GM12878 (cell line): ENCODE data around the gene NFILZ.

Source experiments
- CEBPB ChIP-seq, 2 experiments: fragments of 150-350 bp in 1 of 2; IDR thresholded peaks; 2 replicates each; pipeline ENCODE4 v1.6.1; 2012 to 2014; ENCODE audit warnings: low read depth in 2 of 2, low read length in 2 of 2, borderline replicate concordance in 1 of 2, inconsistent platforms in 1 of 2
- CTCF ChIP-seq, 3 experiments: IDR thresholded peaks in 2 of 3; conservative IDR thresholded peaks in 1 of 3; 2 replicates each; pipeline ENCODE4 v1.5.1; 2011; ENCODE audit warnings: low read depth in 3 of 3, low read length in 3 of 3, mild to moderate bottlenecking in 3 of 3, control low read depth in 2 of 3, moderate library complexity in 2 of 3, inconsistent platforms in 1 of 3, mixed read lengths in 1 of 3; ENCODE audit not compliant: control insufficient read depth in 2 of 3, insufficient read depth in 1 of 3; ENCODE audit errors: extremely low read depth in 1 of 3
- ELK1 ChIP-seq: IDR thresholded peaks from 2 replicates; pipeline ENCODE4 v1.6.1; 2012; ENCODE audit warnings: low read depth, low read length, improper control_type of control experiment
- EZH2 ChIP-seq: IDR thresholded peaks from 2 replicates; pipeline ENCODE4 v1.6.1; 2012; ENCODE audit warnings: low read depth, mild to moderate bottlenecking, control low read depth, inconsistent platforms, low read length, borderline replicate concordance; ENCODE audit not compliant: control insufficient read depth
- FOXK2 ChIP-seq: fragments of 450-650 bp; IDR thresholded peaks from 2 replicates; pipeline ENCODE4 v1.6.1; 2017; ENCODE audit warnings: mild to moderate bottlenecking, moderate library complexity
- JUND ChIP-seq: IDR thresholded peaks from 2 replicates; pipeline ENCODE4 v1.6.1; 2012; ENCODE audit warnings: low read depth, mild to moderate bottlenecking, low read length, improper control_type of control experiment, moderate library complexity
- MXI1 ChIP-seq: fragments of 150-350 bp; IDR thresholded peaks from 2 replicates; pipeline ENCODE4 v1.6.1; 2011; ENCODE audit warnings: low read depth, mild to moderate bottlenecking, inconsistent platforms, low read length, improper control_type of control experiment
- POLR2AphosphoS5 ChIP-seq: IDR thresholded peaks from 2 replicates; pipeline ENCODE4 v1.6.1; 2011; ENCODE audit warnings: mild to moderate bottlenecking, low read length, inconsistent platforms
- RAD21 ChIP-seq: IDR thresholded peaks from 2 replicates; pipeline ENCODE4 v1.6.1; 2011; ENCODE audit warnings: mild to moderate bottlenecking, low read depth, low read length, moderate library complexity; ENCODE audit not compliant: insufficient read depth
- REST ChIP-seq: IDR thresholded peaks from 2 replicates; pipeline ENCODE4 v1.6.1; 2012; ENCODE audit warnings: mild to moderate bottlenecking, low read depth, low read length
- TAF1 ChIP-seq: IDR thresholded peaks from 2 replicates; pipeline ENCODE4 v1.6.1; 2011; ENCODE audit warnings: mild to moderate bottlenecking, low read depth, low read length, borderline replicate concordance
- YY1 ChIP-seq: IDR thresholded peaks from 2 replicates; pipeline ENCODE4 v1.6.1; 2011; ENCODE audit warnings: low read depth, mild to moderate bottlenecking, low read length
- ZSCAN29 ChIP-seq: fragments of 450-650 bp; IDR thresholded peaks from 2 replicates; pipeline ENCODE4 v1.6.1; 2017; ENCODE audit warnings: mild to moderate bottlenecking, moderate library complexity

GRCh38 chr19:8673276-8673891 is 43.0 kb downstream of the NFILZ start:
- TF ChIP-seq EZH2 (no peak), POLR2AphosphoS5 (no peak), RAD21 (no peak), TAF1 (no peak), ELK1 (no peak), ZSCAN29 (no peak), JUND (no peak), FOXK2 (no peak), MXI1 (no peak), CTCF (IDR thresholded peaks at IDR 0.05 in 2 of 3, conservative IDR thresholded peaks at IDR 0.05 in 1 of 3; ENCODE audit: control insufficient read depth in 2 of 3, extremely low read depth in 1 of 3, insufficient read depth in 1 of 3, low read depth in 3 of 3, low read length in 3 of 3) (no peak), REST (no peak), CEBPB (IDR thresholded peaks at IDR 0.05; ENCODE audit: borderline replicate concordance in 1 of 2, low read depth in 2 of 2, low read length in 2 of 2) (no peak), YY1 (no peak)
